Thyroid gland (tissue), 4 donors: ENCODE data around the gene LRRFIP1. TPM values are rescaled to one million over a fixed set of nuclear protein-coding genes. Genes with fewer than 3 reads are reported as not detected.

Experiments used
- DNase-seq, 2 donors: peaks; one replicate each; pipeline ENCODE4 v3.0.0-alpha.2; 2019
- H3K27ac ChIP-seq, 3 donors: fragments of 200-600 bp; sonication (generic); 1 replicate in 2 of 3; 2 replicates in 1 of 3; pipeline ENCODE4 v1.5.1; 2016 to 2019; ENCODE audit warnings: mild to moderate bottlenecking in 1 of 3, moderate library complexity in 1 of 3
- H3K27me3 ChIP-seq: fragments of 200-600 bp; sonication (generic); one replicate; pipeline ENCODE4 v1.5.1; 2019
- H3K36me3 ChIP-seq, 2 donors: fragments of 200-600 bp; sonication (generic); one replicate each; pipeline ENCODE4 v1.5.1; 2016 to 2019
- H3K4me1 ChIP-seq, 2 donors: fragments of 200-600 bp; sonication (generic); one replicate each; pipeline ENCODE4 v1.5.1; 2017 to 2019
- H3K4me3 ChIP-seq, 3 donors: fragments of 200-600 bp; sonication (generic); replicated peaks in 1 of 3; 1 replicate in 2 of 3; 2 replicates in 1 of 3; pipeline ENCODE4 v1.5.1; 2016; ENCODE audit warnings: mild to moderate bottlenecking in 1 of 3
- H3K9me3 ChIP-seq: fragments of 200-600 bp; sonication (generic); one replicate; pipeline ENCODE4 v1.5.1; 2017
- CTCF ChIP-seq, 6 experiments: fragments of 200-600 bp in 3 of 6; fragments of 450-650 bp in 3 of 6; sonication (generic) in 3 of 6; IDR thresholded peaks; one replicate each; pipeline ENCODE4 v1.5.1; 2016 to 2019; ENCODE audit warnings: antibody characterized with exemption in 6 of 6, mild to moderate bottlenecking in 2 of 6, inconsistent platforms in 1 of 6, moderate library complexity in 1 of 6
- POLR2A ChIP-seq, 2 donors: fragments of 450-650 bp; IDR thresholded peaks; one replicate each; pipeline ENCODE4 v1.6.1; 2017; ENCODE audit warnings: antibody characterized with exemption in 2 of 2, mild to moderate bottlenecking in 2 of 2, moderate library complexity in 1 of 2
- WGBS, 2 donors: methylation state at CpG; one replicate each; pipeline ENCODE4 v1.1.5; 2017; 5-methylcytosine and 5-hydroxymethylcytosine counted together
- intact Hi-C: fragments of 100-400 bp; cut with DNase I; formaldehyde crosslinking; loops from one replicate; pipeline ENCODE4 v1.15.1; 2023
- total RNA-seq, 4 donors: library from RNA; depleted of rRNA; stranded (reverse); fragments of >200 nt; gene quantifications; one replicate each; pipeline ENCODE4 v1.2.3, GENCODE V29; 2016

LRRFIP1 gene
- total RNA-seq, 4 donors from 2014 or later = 76.1 to 113 (median 96.6) TPM

GRCh38 chr2:237657063-237657462 is 29.7 kb downstream of the LRRFIP1 start:
- WGBS, 2 donors = 94 to 95% methylated on average over 5 of the region's 5 CpGs
- Histone ChIP-seq H3K9me3 (no peaks in the 10 kb centered on the region), H3K4me1 (peaks cover 0 to under 1% of the 10 kb centered on the region in 2 donors), H3K27me3 (no peaks in the 10 kb centered on the region), H3K4me3 (no peak overlapping the region), H3K36me3 (no peaks in the 10 kb centered on the region), H3K27ac (no peak overlapping the region)
- DNase-seq = no peak
- intact Hi-C loops = no loop called here
- TF ChIP-seq CTCF (IDR thresholded peaks at IDR 0.05) = no peak
- TF ChIP-seq POLR2A (IDR thresholded peaks at IDR 0.05) = no peak

- intact Hi-C loops = loop anchor here (10.0 kb wide), 1 partner anchor 76 kb away; no protein-coding TSS in a partner anchor
- 69 to 81% methylated on average over 5 of the region's 5 CpGs for WGBS, 2 donors
- no peak overlapping the region for H3K27ac ChIP-seq
Measured at GRCh38 chr2:237660381-237660900, 33.1 kb downstream of the LRRFIP1 start.

GRCh38 chr2:237661270-237661669 is 33.9 kb downstream of the LRRFIP1 start:
- intact Hi-C loops = loop anchor here (10.0 kb wide), 1 partner anchor 76 kb away; no protein-coding TSS in a partner anchor

More at GRCh38 chr2:237660381-237660900, 33.1 kb downstream of the LRRFIP1 start:
- Histone ChIP-seq H3K9me3 (no peaks in the 10 kb centered on the region), H3K4me1 (peaks cover 11 to 21% of the 10 kb centered on the region in 2 donors), H3K36me3 (no peaks in the 10 kb centered on the region), H3K27me3 (no peaks in the 10 kb centered on the region), H3K4me3 (no peak overlapping the region)
- TF ChIP-seq POLR2A (IDR thresholded peaks at IDR 0.05) = no peak
- no peak for TF ChIP-seq CTCF (IDR thresholded peaks at IDR 0.05)
- no peak for DNase-seq

GRCh38 chr2:237661799-237662328 is 34.5 kb downstream of the LRRFIP1 start:
- TF ChIP-seq CTCF (IDR thresholded peaks at IDR 0.05) = no peak
- no peak for TF ChIP-seq POLR2A (IDR thresholded peaks at IDR 0.05)
- no peak for DNase-seq
- peaks cover 18 to 31% of the 10 kb centered on the region in 2 donors for H3K4me1 ChIP-seq
- H3K4me3 ChIP-seq = no peak overlapping the region
- intact Hi-C loops = loop anchor here (10.0 kb wide), 1 partner anchor 77 kb away; no protein-coding TSS in a partner anchor
- H3K27ac ChIP-seq = peak overlapping the region in 2 of 3 donors; percentile 1 to 53
- no peaks in the 10 kb centered on the region for H3K36me3 ChIP-seq
- H3K9me3 ChIP-seq = no peaks in the 10 kb centered on the region
- H3K27me3 ChIP-seq = no peaks in the 10 kb centered on the region
- WGBS, 2 donors = 89 to 92% methylated on average over 11 of the region's 11 CpGs

More at GRCh38 chr2:237661270-237661669, 33.9 kb downstream of the LRRFIP1 start:
- Histone ChIP-seq H3K27me3 (no peaks in the 10 kb centered on the region), H3K36me3 (no peaks in the 10 kb centered on the region), H3K4me1 (peaks cover 18 to 29% of the 10 kb centered on the region in 2 donors), H3K27ac (no peak overlapping the region), H3K9me3 (no peaks in the 10 kb centered on the region), H3K4me3 (no peak overlapping the region)
- no peak for DNase-seq
- TF ChIP-seq POLR2A (IDR thresholded peaks at IDR 0.05) = no peak
- TF ChIP-seq CTCF (IDR thresholded peaks at IDR 0.05) = no peak
- WGBS, 2 donors = 84 to 88% methylated on average over 6 of the region's 6 CpGs

- peak; percentile 95 to 97 for DNase-seq
- whole genome bisulfite sequencing, 2 donors = 8 to 11% methylated on average over 13 of the region's 13 CpGs
- intact Hi-C loops = loop anchor here (10.0 kb wide), 1 partner anchor 78 kb away; no protein-coding TSS in a partner anchor
- Histone ChIP-seq H3K27me3 (no peaks in the 10 kb centered on the region), H3K27ac (peak overlapping the region; percentile 24 to 55 (median 53)), H3K36me3 (no peaks in the 10 kb centered on the region), H3K4me3 (no peak overlapping the region), H3K9me3 (no peaks in the 10 kb centered on the region), H3K4me1 (peaks cover 18 to 31% of the 10 kb centered on the region in 2 donors)
- TF ChIP-seq POLR2A (IDR thresholded peaks at IDR 0.05) (no peak), CTCF (IDR thresholded peaks at IDR 0.05) (peak in 1 of 6 experiments; percentile 3)
Measured at GRCh38 chr2:237662671-237663093, 35.3 kb downstream of the LRRFIP1 start.
